DOHH2 (cell line): ENCODE measurements around the gene COBLL1.

Experiments
- H3F3A ChIP-seq: fragments of 200-600 bp; sonication (generic), shearing (Covaris generic); 2 replicates; pipeline ENCODE4 v1.6.0; 2016; ENCODE audit warnings: antibody characterized with exemption, mild to moderate bottlenecking; ENCODE audit not compliant: control insufficient read depth, insufficient read depth
- H3K27ac ChIP-seq: fragments of 200-600 bp; sonication (generic); 2 replicates; pipeline ENCODE4 v1.5.1; 2014; ENCODE audit warnings: low read depth, mild to moderate bottlenecking, low read length, moderate library complexity
- H3K27me3 ChIP-seq: fragments of 200-600 bp; sonication (generic); 2 replicates; pipeline ENCODE4 v1.6.1; 2014; ENCODE audit warnings: mild to moderate bottlenecking, low read length, mixed read lengths; ENCODE audit not compliant: control insufficient read depth
- H3K36me3 ChIP-seq: fragments of 200-600 bp; sonication (generic); 2 replicates; pipeline ENCODE4 v1.6.1; 2014; ENCODE audit warnings: mild to moderate bottlenecking, low read length, moderate library complexity, mixed read lengths; ENCODE audit not compliant: control insufficient read depth
- H3K4me1 ChIP-seq: fragments of 200-600 bp; sonication (generic); 2 replicates; pipeline ENCODE4 v1.6.1; 2014; ENCODE audit warnings: mild to moderate bottlenecking, low read length, mixed read lengths; ENCODE audit not compliant: control insufficient read depth
- H3K4me2 ChIP-seq: fragments of 200-600 bp; sonication (generic); 2 replicates; pipeline ENCODE4 v1.6.0; 2014; ENCODE audit warnings: mild to moderate bottlenecking, low read length, moderate library complexity
- H3K4me3 ChIP-seq: fragments of 200-600 bp; sonication (generic); 2 replicates; pipeline ENCODE4 v1.5.1; 2014; ENCODE audit warnings: mild to moderate bottlenecking, low read length, mixed read lengths
- H3K79me2 ChIP-seq: fragments of 200-600 bp; sonication (generic); 2 replicates; pipeline ENCODE4 v1.6.1; 2014; ENCODE audit warnings: mild to moderate bottlenecking, low read length, mixed read lengths; ENCODE audit not compliant: control insufficient read depth
- H3K9me2 ChIP-seq: fragments of 200-600 bp; sonication (generic); replicated peaks from 2 replicates; pipeline ENCODE4 v1.6.1; 2014; ENCODE audit warnings: mild to moderate bottlenecking, low read length, mixed read lengths; ENCODE audit not compliant: control insufficient read depth
- H3K9me3 ChIP-seq: fragments of 200-600 bp; sonication (generic); 2 replicates; pipeline ENCODE4 v1.6.1; 2014; ENCODE audit warnings: antibody characterized with exemption, low read length, mixed read lengths; ENCODE audit not compliant: control insufficient read depth, insufficient read depth
- H4K20me1 ChIP-seq: fragments of 200-600 bp; sonication (generic); 2 replicates; pipeline ENCODE4 v1.6.0; 2014; ENCODE audit warnings: low read depth, mild to moderate bottlenecking, antibody characterized with exemption, low read length, moderate library complexity; ENCODE audit not compliant: control insufficient read depth, insufficient read depth
- CTCF ChIP-seq: fragments of 200-600 bp; sonication (generic); IDR thresholded peaks from one replicate; pipeline ENCODE4 v1.5.1; 2014; ENCODE audit warnings: antibody characterized with exemption, mild to moderate bottlenecking, low read depth, low read length; ENCODE audit not compliant: poor library complexity, severe bottlenecking
- EZH2phosphoT487 ChIP-seq: fragments of 200-600 bp; sonication (generic); IDR thresholded peaks from 2 replicates; pipeline ENCODE4 v1.6.1; 2017; ENCODE audit warnings: borderline replicate concordance, mild to moderate bottlenecking, antibody characterized with exemption, low read length, moderate library complexity, mixed read lengths

The COBLL1 gene

GRCh38 chr2:164671664-164672396 is 169.8 kb downstream of the COBLL1 start:
- TF ChIP-seq CTCF, result no peak
- Histone ChIP-seq H3K79me2 (no peaks in the 10 kb centered on the region), H3K4me2 (no peak overlapping the region), H3K9me2 (no peaks in the 10 kb centered on the region), H3K36me3 (no peaks in the 10 kb centered on the region), H3F3A (no peaks in the 10 kb centered on the region), H3K4me1 (no peaks in the 10 kb centered on the region), H3K27ac (no peak overlapping the region), H3K9me3 (no peaks in the 10 kb centered on the region), H3K4me3 (no peak overlapping the region), H3K27me3 (no peaks in the 10 kb centered on the region), H4K20me1 (no peaks in the 10 kb centered on the region)

- no peaks in the 10 kb centered on the region for H3K79me2 ChIP-seq
- no peaks in the 10 kb centered on the region for H3K4me1 ChIP-seq
- H3K9me3 ChIP-seq, result no peaks in the 10 kb centered on the region
- H3K4me2 ChIP-seq, result no peak overlapping the region
- no peaks in the 10 kb centered on the region for H3K27me3 ChIP-seq
- H3K4me3 ChIP-seq, result no peak overlapping the region
- no peak for TF ChIP-seq EZH2phosphoT487
- H3F3A ChIP-seq, result no peaks in the 10 kb centered on the region
- no peaks in the 10 kb centered on the region for H3K9me2 ChIP-seq
- no peaks in the 10 kb centered on the region for H3K36me3 ChIP-seq
- no peaks in the 10 kb centered on the region for H4K20me1 ChIP-seq
- no peak overlapping the region for H3K27ac ChIP-seq
Measured at GRCh38 chr2:164669291-164669690, 172.3 kb downstream of the COBLL1 start.

GRCh38 chr2:164667566-164667965 is 174.1 kb downstream of the COBLL1 start:
- Histone ChIP-seq H3K9me2 (no peaks in the 10 kb centered on the region), H3K27me3 (no peaks in the 10 kb centered on the region), H4K20me1 (no peaks in the 10 kb centered on the region), H3K36me3 (no peaks in the 10 kb centered on the region), H3K4me1 (no peaks in the 10 kb centered on the region), H3K4me2 (no peak overlapping the region), H3K27ac (no peak overlapping the region), H3F3A (no peaks in the 10 kb centered on the region), H3K9me3 (no peaks in the 10 kb centered on the region), H3K79me2 (no peaks in the 10 kb centered on the region), H3K4me3 (no peak overlapping the region)
- TF ChIP-seq CTCF (no peak), EZH2phosphoT487 (no peak)

- Histone ChIP-seq H3K36me3 (no peaks in the 10 kb centered on the region), H4K20me1 (no peaks in the 10 kb centered on the region), H3K4me3 (no peak overlapping the region), H3K79me2 (no peaks in the 10 kb centered on the region), H3K4me1 (no peaks in the 10 kb centered on the region), H3K27me3 (no peaks in the 10 kb centered on the region), H3F3A (no peaks in the 10 kb centered on the region), H3K9me3 (no peaks in the 10 kb centered on the region), H3K9me2 (no peaks in the 10 kb centered on the region), H3K27ac (no peak overlapping the region), H3K4me2 (no peak overlapping the region)
- TF ChIP-seq EZH2phosphoT487 (no peak), CTCF (no peak)
Measured at GRCh38 chr2:164664070-164664469, 177.6 kb downstream of the COBLL1 start.
